NCI-H460 (cell line): Measurements from ENCODE around the gene LIME1. TPM values are rescaled to one million over a fixed set of nuclear protein-coding genes. Genes with fewer than 3 reads are reported as not detected.
A peak's percentile ranks its signal among the peaks of the same experiment; 100 is the strongest.

Experiments used
- DNase-seq: peaks from one replicate; pipeline ENCODE4 v3.0.0-alpha.2; 2016; ENCODE audit warnings: low read depth; ENCODE audit errors: extremely low read depth
- polyA plus RNA-seq: library from polyadenylated mRNA; depleted of rRNA; stranded (reverse); fragments of >200 nt; gene quantifications from 2 replicates; pipeline ENCODE4 v1.2.3, GENCODE V29; 2014; cell fraction: nucleus; rRNA removed
- total RNA-seq: library from RNA; depleted of rRNA; stranded (reverse); fragments of >200 nt; shearing (Covaris generic); gene quantifications from 2 replicates; pipeline ENCODE4 v1.2.3, GENCODE V29; 2014; rRNA removed

Gene LIME1
- total RNA-seq: 6.6 and 7.6 TPM in 2 replicates
- 105 and 139 TPM in 2 replicates for polyA plus RNA-seq

- no peak for DNase-seq
Measured at GRCh38 chr20:63735859-63736718, at the start of gene LIME1. Gene LIME1 (plus strand): TSS chr20:63736664. CDS start chr20:63737550, 886 bp downstream.

GRCh38 chr20:63687419-63688178 is 48.9 kb upstream of the LIME1 start:
- DNase-seq: no peak

GRCh38 chr20:63688228-63689045 is 48.0 kb upstream of the LIME1 start:
- no peak for DNase-seq

GRCh38 chr20:63689046-63690002 is 47.1 kb upstream of the LIME1 start:
- no peak for DNase-seq

GRCh38 chr20:63690003-63690897 is 46.2 kb upstream of the LIME1 start:
- DNase-seq: no peak

GRCh38 chr20:63690898-63691710 is 45.4 kb upstream of the LIME1 start:
- DNase-seq: no peak

GRCh38 chr20:63691711-63692435 is 44.6 kb upstream of the LIME1 start:
- DNase-seq: no peak

GRCh38 chr20:63692436-63693082 is 43.9 kb upstream of the LIME1 start:
- DNase-seq: peak; percentile 41

GRCh38 chr20:63693083-63693732 is 43.3 kb upstream of the LIME1 start:
- no peak for DNase-seq

- DNase-seq: no peak
Measured at GRCh38 chr20:63693733-63694583, 42.5 kb upstream of the LIME1 start.

- DNase-seq: no peak
Measured at GRCh38 chr20:63694584-63695423, 41.7 kb upstream of the LIME1 start.

- no peak for DNase-seq
Measured at GRCh38 chr20:63695424-63696305, 40.8 kb upstream of the LIME1 start.

GRCh38 chr20:63696306-63696627 is 40.2 kb upstream of the LIME1 start:
- no peak for DNase-seq
